ENCODE data around the gene PPP1R26. TPM values are rescaled to one million over a fixed set of nuclear protein-coding genes. Genes with fewer than 3 reads are reported as not detected.
"Not testable (repeated sequence)": the region's sequence is repeated elsewhere in the genome, so short reads cannot be mapped to it uniquely, and the experiment has no call there.

The PPP1R26 gene
- total RNA-seq, 1 donor from 2014 or later: 20.9 TPM

DNA sequence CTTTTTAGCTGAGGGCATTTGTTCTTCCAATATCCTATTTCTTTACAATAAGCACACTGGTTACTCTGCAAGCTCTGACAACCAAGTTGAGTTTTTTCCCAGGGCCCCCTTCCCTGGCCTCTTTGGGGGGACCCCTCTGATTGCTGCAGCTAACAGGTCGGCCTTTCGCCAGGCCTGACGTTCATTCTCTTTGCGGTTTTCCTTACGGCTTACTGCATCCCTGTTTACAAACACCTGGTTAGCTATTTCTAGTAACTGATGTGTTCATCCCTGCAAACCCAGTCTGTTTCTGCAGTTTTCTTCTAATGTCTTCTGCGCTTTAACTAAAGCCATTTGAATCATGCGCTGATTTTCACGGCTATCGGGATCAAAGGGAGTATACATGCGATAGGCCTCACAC lies 37.5 kb upstream of the PPP1R26 start:
- H3K4me1 ChIP-seq: peaks cover 15% of the 10 kb centered on the region
- no peak for TF ChIP-seq CTCF (IDR thresholded peaks at IDR 0.05; ENCODE audit: borderline replicate concordance)

DNA sequence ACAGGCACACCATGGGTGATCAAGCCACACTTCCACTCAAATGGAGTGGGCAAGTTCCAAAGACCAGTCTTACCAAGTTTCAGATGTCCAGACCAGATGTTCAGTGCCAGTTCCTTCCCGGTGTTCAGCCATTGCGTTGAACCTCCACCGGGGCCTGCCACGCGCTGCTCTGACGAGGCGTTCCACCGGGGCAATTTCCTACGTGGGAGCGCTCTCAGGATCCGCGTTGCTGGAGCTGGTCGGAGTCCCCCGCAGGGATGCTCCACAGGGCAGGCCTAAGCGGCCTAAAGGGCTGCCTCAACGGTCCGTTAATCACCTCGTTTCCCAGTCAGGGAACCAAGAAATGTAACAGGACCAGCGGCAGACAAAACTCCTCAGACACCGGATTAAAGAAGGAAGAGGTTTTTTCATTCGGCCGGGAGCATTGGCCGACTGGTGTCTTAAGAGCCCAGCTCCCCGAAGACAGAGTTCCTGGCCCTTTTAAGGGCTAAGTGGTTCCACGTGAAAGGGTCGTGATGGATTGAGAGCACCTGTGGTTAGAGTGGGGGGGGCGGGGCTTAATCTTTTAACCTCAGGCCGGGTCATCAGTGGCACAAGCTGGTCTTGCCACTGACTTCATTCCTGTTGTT lies 35.7 kb upstream of the PPP1R26 start:
- no peak for TF ChIP-seq CTCF (IDR thresholded peaks at IDR 0.05; ENCODE audit: borderline replicate concordance)
- no peak for DNase-seq
- Histone ChIP-seq H3K4me3 (no peak overlapping the region), H3K36me3 (no peaks in the 10 kb centered on the region), H3K4me1 (peaks cover 15% of the 10 kb centered on the region), H3K9me3 (replicated peaks) (no peaks in the 10 kb centered on the region), H3K27me3 (ENCODE audit: low read depth) (peaks cover 88% of the 10 kb centered on the region), H3K27ac (replicated peaks) (no peak overlapping the region)
- intact Hi-C loops (cut with micrococcal nuclease): no loop called here

More for the DNA sequence above, 37.5 kb upstream of the PPP1R26 start:
- peaks cover 83% of the 10 kb centered on the region for H3K27me3 ChIP-seq (ENCODE audit: low read depth)
- H3K27ac ChIP-seq (replicated peaks): no peak overlapping the region
- peaks cover 5% of the 10 kb centered on the region for H3K9me3 ChIP-seq (replicated peaks)
- intact Hi-C loops (cut with micrococcal nuclease): no loop called here
- no peak for DNase-seq
- H3K4me3 ChIP-seq: no peak overlapping the region
- no peaks in the 10 kb centered on the region for H3K36me3 ChIP-seq

DNA sequence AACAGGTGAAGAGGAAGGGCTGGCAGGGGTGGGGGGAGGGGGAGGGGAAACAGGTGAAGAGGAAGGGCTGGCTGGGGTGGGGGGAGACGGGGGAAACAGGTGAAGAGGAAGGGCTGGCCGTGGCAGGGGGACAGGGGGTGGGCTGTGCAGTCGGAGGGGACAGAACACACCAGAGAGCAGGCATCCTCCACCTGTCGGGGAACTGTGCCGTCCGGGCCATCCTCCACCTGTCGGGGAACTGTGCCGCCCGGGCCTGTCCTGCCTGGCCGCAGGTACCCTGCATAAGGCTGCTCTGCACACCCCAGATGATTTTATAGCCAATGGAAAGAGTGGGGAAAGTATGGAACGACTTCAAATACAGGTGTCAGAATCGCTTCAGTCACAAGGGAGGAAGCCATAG lies 32.5 kb upstream of the PPP1R26 start:
- Histone ChIP-seq H3K27ac (replicated peaks) (no peak overlapping the region), H3K9me3 (replicated peaks) (no peaks in the 10 kb centered on the region), H3K4me1 (no peaks in the 10 kb centered on the region), H3K27me3 (ENCODE audit: low read depth) (peaks cover 74% of the 10 kb centered on the region), H3K4me3 (no peak overlapping the region), H3K36me3 (no peaks in the 10 kb centered on the region)
- no peak for DNase-seq
- no peak for TF ChIP-seq CTCF (IDR thresholded peaks at IDR 0.05; ENCODE audit: borderline replicate concordance)
- intact Hi-C loops (cut with micrococcal nuclease): no loop called here

GRCh38 chr9:135448663-135449100 lies 30.9 kb upstream of the PPP1R26 start:
- Histone ChIP-seq H3K4me3 (no peak overlapping the region), H3K27ac (replicated peaks) (no peak overlapping the region), H3K27me3 (ENCODE audit: low read depth) (peaks cover 69% of the 10 kb centered on the region), H3K36me3 (no peaks in the 10 kb centered on the region), H3K4me1 (no peaks in the 10 kb centered on the region), H3K9me3 (replicated peaks) (peaks cover 4% of the 10 kb centered on the region)
- TF ChIP-seq CTCF (IDR thresholded peaks at IDR 0.05; ENCODE audit: borderline replicate concordance): no peak
- intact Hi-C loops (cut with micrococcal nuclease): no loop called here
- no peak for DNase-seq

DNA sequence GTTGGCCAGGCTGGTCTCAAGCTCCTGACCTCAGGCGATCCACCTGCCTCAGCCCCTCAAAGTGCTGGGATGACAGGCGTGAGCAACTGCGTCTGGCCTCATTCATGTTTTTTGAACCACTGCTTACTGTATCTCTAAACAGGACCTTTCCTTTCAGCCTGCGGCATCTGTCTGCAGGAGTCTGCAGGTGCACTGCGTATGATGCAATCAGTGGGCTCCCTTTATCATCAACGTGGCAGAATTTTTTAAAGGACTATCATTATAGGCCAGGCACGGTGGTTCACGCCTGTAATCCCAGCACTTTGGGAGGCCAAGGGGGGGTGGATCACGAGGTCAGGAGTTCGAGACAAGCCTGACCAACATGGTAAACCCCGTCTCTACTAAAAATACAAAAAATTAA lies 30.1 kb upstream of the PPP1R26 start:
- DNase-seq; H3K4me1 ChIP-seq; H3K4me3 ChIP-seq; H3K27ac ChIP-seq (replicated peaks); intact Hi-C loops (cut with micrococcal nuclease); H3K36me3 ChIP-seq: not testable (repeated sequence)
- H3K9me3 ChIP-seq (replicated peaks): peaks cover 12% of the 10 kb centered on the region
- H3K27me3 ChIP-seq (ENCODE audit: low read depth): peaks cover 67% of the 10 kb centered on the region

DNA sequence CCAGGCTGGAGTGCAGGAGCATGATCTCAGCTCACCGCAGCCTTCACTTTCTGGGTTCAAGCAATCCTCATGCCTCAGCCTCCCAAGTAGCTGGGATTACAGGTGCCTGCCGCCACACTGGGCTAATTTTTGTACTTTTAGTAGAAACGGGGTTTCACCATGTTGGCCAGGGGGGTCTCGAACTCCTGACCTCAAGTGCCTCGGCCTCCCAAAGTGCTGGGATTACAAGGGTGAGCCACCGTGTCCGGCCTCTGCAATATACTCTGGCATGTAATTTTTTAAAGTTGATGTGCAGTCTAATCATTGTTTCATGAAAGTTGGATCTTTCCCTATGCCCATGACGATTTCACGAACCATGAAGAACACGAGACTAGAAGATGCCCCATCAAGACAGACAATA lies 28.6 kb upstream of the PPP1R26 start:
- Histone ChIP-seq H3K9me3 (replicated peaks) (peaks cover 18% of the 10 kb centered on the region), H3K27ac (replicated peaks) (no peak overlapping the region), H3K4me3 (no peak overlapping the region), H3K4me1 (no peaks in the 10 kb centered on the region), H3K27me3 (ENCODE audit: low read depth) (peaks cover 67% of the 10 kb centered on the region), H3K36me3 (no peaks in the 10 kb centered on the region)
- DNase-seq: no peak
- intact Hi-C loops (cut with micrococcal nuclease): no loop called here
- TF ChIP-seq CTCF (IDR thresholded peaks at IDR 0.05; ENCODE audit: borderline replicate concordance): no peak

DNA sequence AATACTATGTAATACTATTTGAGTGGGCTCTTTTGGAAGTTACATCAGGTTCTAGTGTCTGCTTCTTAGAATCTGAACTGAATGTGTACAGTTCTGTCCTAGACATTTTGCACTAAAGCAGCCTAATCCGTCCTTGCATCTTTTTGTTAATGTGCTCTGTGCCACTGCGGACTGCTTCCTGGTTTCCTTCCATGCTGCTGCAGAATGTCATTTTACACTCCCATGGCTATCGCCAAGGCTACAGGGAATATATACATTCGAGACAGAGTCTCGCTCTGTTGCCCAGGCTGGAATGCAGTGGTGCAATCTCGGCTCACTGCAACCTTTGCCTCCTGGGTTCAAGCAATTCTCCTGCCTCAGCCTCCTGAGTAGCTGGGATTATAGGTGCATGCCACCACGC lies 27.7 kb upstream of the PPP1R26 start:
- Histone ChIP-seq H3K9me3 (replicated peaks) (peaks cover 18% of the 10 kb centered on the region), H3K27me3 (ENCODE audit: low read depth) (peaks cover 74% of the 10 kb centered on the region)
- DNase-seq; intact Hi-C loops (cut with micrococcal nuclease); H3K27ac ChIP-seq (replicated peaks); H3K4me3 ChIP-seq; H3K36me3 ChIP-seq; H3K4me1 ChIP-seq: not testable (repeated sequence)

All from left ventricle myocardium inferior (tissue), 1 donor.